ENCODE measurements around the gene ITIH1. TPM values are rescaled to one million over a fixed set of nuclear protein-coding genes. Genes with fewer than 3 reads are reported as not detected.
"Not testable (repeated sequence)": the region's sequence is repeated elsewhere in the genome, so short reads cannot be mapped to it uniquely, and the experiment has no call there.

The ITIH1 gene
- total RNA-seq, 1 experiment from 2014 or later = not detected

- DNase-seq (ENCODE audit: low read depth) = no peak
Measured at GRCh38 chr3:52774901-52775864, 2.2 kb upstream of the ITIH1 start.

DNA sequence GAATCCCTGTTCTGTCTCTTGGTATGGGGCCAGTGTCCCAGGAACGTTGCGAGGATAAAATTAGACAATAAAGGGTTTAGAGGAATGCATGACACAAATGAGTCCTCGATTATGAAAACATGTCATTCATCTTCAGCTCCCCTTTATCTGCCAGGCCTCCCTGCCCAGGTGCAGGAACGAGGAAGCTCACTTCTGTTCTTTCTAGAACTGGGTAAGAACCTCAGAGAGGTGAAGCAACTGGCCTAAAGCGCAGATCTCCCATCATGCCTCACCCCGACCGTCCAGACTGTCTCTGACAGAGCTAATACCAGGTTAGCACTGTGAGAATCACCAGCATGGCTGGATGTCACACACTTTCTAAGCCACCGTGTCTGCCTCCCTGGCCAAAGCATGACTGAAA, 1.5 kb upstream of the ITIH1 start:
- DNase-seq (ENCODE audit: low read depth) = no peak

DNA sequence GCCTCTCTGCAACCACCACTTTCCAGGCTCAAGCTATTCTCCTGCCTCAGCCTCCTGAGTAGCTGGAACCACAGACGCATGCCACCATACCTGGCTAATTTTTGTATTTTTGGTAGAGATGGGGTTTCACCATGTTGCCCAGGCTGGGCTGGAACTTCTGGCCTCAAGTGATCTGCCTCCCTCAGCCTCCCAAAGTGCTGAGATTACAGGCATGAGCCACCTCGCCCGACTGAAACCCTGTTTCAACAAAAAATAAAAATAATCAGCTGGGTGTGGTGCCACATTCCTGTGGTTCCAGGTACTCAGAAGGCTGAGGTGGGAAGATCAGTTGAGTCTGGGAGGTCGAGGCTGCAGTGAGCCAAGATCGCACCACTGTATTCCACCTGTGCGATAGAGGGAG, 913 bp upstream of the ITIH1 start:
- DNase-seq (ENCODE audit: low read depth) = not testable (repeated sequence)

DNA sequence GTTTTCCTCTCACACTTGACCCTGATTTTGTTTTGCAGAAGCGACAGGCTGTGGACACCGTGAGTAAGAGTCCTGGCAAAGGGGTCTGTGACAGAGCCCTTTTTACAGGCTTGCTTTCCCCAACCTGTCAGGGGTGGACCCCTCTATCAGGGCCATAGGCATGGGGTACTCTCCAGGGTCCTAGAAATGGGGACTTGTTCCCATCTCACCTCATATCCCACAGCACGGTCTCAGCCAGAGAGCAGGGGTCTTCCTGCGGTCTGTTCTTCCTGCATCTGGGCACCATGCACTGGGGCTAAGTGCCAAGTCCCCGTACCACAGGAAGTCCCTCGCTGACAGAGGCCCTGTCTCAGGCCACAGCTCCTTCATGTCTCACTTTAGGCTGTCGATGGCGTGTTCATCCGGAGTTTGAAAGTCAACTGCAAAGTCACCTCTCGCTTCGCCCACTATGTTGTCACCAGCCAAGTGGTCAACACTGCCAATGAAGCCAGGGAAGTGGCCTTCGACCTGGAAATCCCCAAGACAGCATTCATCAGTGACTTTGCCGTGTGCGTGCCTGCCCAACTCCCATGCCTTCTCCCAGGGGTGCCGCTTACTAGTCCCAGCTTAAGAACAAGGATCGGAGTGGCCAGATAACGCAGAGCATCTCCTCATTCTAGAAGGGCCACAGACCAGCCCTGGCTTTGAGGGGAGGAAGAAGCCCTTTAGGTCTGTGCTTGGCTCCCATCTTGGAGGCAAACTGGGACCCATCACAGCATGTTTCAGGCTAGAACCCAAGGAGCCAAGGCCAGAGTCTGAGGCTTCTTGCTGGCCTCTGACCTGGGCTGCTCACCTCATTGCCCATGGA, 783 bp downstream of the ITIH1 start:
- no peak for DNase-seq (ENCODE audit: low read depth)

DNA sequence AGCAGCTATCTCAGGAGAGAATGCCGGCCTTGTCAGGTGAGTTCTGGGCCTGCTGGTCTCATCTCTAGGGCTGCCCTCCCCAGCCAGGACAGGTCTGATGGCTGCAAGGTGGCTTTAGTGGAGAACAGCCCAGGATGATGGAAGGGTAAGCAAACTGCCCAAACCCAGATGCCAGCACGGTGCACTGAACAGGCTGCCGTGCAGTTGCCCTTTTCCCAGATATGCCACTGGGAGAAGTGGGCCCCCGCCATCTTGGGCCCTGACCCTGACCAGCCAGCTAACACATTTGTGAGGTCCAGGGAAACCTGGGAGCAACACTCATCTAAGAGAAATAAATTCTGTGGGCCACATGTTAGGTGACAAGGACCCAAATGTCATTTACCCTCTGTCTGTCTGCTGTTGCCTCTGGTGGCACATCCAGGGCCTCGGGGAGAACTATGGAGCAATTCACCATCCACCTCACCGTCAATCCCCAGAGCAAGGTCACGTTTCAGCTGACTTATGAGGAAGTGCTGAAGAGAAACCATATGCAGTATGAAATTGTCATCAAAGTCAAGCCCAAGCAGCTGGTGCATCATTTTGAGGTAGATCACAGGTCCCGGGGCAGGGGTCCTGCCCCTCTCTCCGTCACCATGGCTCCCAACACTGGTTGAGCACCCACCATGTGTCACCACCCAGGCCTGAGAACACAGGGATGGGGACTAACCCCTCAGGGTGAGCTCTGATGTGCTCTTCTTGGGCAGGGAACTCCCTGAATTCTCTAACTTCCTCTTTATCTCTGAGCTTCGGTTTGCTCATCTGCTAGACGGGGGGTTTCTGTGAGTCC, 1.8 kb downstream of the ITIH1 start:
- DNase-seq (ENCODE audit: low read depth) = no peak

- no peak for DNase-seq (ENCODE audit: low read depth)
Measured at GRCh38 chr3:52779837-52780585, 2.6 kb downstream of the ITIH1 start.

DNA sequence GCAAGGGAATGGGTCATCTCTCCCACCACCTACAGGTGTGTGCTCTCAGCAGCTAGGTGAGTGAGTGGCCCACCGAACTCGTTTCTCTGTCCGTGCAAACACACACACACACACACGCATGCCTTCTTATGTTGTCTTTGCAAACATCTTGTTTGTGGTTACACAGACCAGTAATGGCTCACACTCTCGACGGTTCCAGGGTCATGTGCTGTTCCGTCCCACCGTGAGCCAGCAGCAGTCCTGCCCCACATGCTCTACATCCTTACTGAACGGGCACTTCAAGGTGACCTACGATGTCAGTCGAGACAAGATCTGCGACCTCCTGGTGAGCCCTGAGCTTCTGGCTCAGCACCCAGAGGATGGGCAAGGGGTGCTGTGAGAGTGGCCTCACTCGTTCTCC, 4.3 kb downstream of the ITIH1 start:
- DNase-seq (ENCODE audit: low read depth) = no peak

- no peak for DNase-seq (ENCODE audit: low read depth)
Measured at GRCh38 chr3:52782412-52783210, 5.2 kb downstream of the ITIH1 start.

GRCh38 chr3:52783211-52783555, 5.8 kb downstream of the ITIH1 start:
- no peak for DNase-seq (ENCODE audit: low read depth)

- no peak for DNase-seq (ENCODE audit: low read depth)
Measured at GRCh38 chr3:52784021-52784621, 6.7 kb downstream of the ITIH1 start.

- no peak for DNase-seq (ENCODE audit: low read depth)
Measured at GRCh38 chr3:52784931-52785590, 7.7 kb downstream of the ITIH1 start.

DNA sequence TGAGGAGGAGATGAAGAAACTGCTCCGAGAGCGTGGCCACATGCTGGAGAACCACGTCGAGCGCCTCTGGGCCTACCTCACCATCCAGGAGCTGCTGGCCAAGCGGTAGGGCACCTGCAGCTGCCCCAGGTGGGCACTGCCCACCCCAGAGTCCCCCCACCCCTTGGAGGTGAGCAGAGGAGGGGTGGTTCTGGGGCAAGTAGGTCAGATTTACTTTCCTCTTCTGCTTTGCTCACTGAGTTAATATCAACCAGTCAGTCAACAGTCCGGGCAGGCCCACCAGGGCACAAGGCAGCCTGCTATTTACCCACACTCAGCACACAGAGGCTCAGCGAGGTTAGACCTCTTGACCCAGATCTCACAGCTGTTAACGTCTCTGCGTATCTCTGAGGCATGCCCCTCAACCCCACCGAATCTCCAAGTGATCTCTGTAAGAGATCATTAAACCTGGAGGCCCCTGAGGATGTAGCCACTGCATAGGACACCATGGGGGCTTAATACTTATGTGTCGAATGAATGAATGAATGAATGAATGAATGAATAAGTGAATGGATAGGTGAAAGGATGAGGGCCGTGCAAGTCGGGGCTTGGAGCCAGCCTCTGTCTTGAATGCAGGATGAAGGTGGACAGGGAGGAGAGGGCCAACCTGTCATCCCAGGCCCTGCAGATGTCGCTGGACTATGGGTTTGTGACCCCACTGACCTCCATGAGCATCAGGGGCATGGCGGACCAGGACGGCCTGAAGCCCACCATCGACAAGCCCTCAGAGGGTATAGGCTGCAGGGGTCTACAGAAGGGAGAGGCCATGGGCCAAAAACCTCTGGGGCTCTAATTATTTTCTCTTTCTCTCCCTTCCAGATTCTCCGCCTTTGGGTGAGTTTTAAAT, 9.2 kb downstream of the ITIH1 start:
- DNase-seq (ENCODE audit: low read depth) = no peak

DNA sequence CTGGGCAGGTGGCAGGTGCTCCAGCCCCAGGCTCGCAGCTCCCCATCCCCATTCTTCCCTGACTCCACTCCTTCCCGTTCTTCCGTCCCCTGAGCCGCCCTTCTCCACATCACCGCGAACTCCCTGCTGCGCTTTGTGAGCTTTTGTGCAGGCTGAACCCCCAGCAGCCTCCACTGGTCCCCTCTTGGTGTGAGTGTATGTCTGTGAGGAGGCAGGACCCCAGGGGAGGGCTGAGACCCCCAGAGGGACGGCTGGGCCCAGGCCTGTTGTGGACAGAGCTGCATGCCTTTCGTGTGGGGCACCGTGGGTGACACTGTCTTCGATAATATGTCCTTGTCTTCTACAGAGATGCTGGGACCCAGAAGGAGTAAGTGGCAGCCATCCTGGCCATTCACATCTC, 9.8 kb downstream of the ITIH1 start:
- DNase-seq (ENCODE audit: low read depth) = no peak

DNA sequence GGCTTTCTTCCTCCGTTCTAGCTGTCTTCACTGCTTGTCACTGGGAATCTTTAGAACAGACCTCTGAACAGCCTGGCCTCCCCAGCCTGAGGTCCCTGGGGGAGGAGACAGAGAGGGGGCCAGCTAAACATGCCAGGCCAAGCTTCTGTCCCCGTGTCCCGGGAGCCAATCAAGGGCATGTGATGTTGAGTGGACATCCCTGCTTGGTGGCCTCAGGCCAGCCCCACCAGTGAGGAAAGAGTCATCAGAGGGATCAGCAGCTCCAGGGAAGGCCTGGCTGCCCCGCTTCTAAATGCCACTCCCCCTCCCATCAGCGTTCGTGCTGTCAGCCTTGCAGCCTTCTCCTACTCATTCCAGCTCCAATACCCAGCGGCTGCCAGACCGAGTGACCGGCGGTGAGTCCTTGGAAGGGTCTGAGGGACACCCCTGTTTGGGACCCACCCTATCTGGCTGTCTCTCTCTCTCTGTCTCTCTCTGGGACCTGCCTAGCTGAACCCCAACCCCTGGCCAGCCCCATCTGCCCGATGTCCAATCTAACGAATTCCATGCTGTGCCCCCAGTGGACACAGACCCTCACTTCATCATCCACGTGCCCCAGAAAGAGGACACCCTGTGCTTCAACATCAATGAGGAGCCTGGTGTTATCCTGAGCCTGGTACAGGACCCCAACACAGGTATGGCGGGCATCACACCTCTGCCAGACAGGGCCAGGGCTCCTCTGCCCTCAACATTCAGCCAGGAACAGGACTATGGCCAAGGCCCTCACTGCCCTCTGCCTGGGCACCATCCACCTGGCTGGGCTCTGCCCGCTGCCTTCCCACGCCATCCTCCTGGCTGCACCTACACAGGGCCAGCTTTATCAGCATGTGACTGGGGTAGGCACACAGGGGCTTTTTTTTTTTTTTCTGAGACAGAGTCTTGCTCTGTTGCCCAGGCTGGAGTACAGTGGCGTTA, 10.6 kb downstream of the ITIH1 start:
- DNase-seq (ENCODE audit: low read depth) = peak; percentile 7

DNA sequence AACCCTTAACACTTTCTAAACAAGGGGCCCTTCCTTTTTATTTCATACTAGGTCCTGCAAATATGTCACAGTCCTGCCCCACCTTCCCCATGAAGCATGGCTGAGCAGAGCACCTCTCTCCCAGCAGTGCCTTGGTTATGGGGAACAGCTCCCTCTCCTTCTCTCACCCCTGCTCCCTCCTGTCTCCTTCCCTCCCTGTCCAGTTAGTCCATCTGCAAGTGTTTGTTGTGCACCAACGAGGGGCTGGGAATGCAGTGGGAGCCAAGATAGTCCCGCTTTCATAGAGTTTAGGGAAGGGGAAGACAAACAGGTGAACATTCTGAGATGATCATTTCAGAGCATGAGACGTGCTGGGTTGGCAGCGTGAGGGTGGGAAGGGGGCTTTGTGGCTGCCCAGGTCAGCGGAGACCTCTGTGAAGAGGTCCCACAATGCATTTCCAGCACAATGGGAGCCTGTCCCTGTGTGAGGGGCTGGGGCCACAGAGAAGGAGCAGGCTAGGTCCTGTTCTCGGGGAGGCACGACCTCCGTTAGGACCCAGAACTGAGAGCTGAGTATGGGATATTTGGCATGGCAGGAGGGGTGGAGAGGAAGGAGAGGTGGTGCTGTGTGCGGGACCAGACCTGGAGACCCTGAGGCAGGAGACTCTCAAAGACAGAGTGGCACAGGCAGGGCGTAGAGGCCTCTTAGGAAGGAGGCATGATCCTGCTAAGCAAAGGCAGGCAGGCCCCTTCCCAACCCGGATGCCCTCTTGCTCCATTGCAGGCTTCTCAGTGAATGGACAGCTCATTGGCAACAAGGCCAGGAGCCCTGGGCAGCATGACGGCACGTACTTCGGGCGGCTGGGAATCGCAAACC, 11.7 kb downstream of the ITIH1 start:
- DNase-seq (ENCODE audit: low read depth) = no peak

DNA sequence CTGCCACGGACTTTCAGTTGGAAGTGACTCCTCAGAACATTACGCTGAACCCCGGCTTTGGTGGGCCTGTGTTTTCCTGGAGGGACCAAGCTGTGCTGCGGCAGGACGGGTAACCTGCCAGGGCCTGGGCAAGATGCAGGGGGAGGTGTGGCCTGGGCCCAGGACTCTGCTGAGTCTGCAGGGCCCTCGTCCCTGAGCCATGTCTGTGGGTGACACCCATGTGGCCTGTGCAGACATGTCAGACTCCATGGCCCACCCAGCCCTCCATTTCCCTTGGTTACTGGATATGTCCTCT, 12.3 kb downstream of the ITIH1 start:
- no peak for DNase-seq (ENCODE audit: low read depth)
